ENCODE results near the gene ART3. TPM values are rescaled to one million over a fixed set of nuclear protein-coding genes. Genes with fewer than 3 reads are reported as not detected.
A peak's percentile ranks its signal among the peaks of the same experiment; 100 is the strongest.

The ART3 gene
- total RNA-seq, 4 donors from 2014 or later = 2.9 to 44.4 (median 20.6) TPM

DNA sequence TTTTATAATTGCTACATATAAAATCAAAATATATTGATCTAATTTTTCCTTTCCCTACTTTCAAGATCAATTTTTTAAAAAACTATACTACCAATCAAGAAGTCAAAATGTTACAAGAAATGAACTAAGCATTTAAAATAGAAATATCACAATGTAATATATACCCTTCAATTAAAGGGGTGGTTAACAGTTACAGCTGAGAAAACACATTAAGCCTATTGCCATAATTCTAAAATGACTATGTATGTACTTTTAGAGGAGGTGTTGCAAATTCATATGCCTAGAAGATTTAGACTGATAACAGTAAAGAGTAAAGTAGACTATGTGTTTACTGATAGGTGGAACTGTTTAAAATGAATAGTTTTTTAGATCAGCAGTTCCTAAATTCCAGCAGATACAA, 70.0 kb downstream of the ART3 start:
- no peaks in the 10 kb centered on the region for H3K9me3 ChIP-seq
- no peak for DNase-seq (ENCODE audit: low spot score in 2 of 2)
- H3K4me1 ChIP-seq = peaks cover 0 to 43% (median 15%) of the 10 kb centered on the region in 4 donors
- H3K4me3 ChIP-seq = no peak overlapping the region
- H3K36me3 ChIP-seq = peaks cover 0 to 44% (median 0%) of the 10 kb centered on the region in 3 donors
- no peaks in the 10 kb centered on the region for H3K27me3 ChIP-seq
- no peak for TF ChIP-seq POLR2A (IDR thresholded peaks at IDR 0.05)
- TF ChIP-seq, protein P1, sequence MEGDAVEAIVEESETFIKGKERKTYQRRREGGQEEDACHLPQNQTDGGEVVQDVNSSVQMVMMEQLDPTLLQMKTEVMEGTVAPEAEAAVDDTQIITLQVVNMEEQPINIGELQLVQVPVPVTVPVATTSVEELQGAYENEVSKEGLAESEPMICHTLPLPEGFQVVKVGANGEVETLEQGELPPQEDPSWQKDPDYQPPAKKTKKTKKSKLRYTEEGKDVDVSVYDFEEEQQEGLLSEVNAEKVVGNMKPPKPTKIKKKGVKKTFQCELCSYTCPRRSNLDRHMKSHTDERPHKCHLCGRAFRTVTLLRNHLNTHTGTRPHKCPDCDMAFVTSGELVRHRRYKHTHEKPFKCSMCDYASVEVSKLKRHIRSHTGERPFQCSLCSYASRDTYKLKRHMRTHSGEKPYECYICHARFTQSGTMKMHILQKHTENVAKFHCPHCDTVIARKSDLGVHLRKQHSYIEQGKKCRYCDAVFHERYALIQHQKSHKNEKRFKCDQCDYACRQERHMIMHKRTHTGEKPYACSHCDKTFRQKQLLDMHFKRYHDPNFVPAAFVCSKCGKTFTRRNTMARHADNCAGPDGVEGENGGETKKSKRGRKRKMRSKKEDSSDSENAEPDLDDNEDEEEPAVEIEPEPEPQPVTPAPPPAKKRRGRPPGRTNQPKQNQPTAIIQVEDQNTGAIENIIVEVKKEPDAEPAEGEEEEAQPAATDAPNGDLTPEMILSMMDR (IDR thresholded peaks at IDR 0.05) = no peak
- TF ChIP-seq EP300 (IDR thresholded peaks at IDR 0.05) = no peak
- no peak overlapping the region for H3K27ac ChIP-seq

DNA sequence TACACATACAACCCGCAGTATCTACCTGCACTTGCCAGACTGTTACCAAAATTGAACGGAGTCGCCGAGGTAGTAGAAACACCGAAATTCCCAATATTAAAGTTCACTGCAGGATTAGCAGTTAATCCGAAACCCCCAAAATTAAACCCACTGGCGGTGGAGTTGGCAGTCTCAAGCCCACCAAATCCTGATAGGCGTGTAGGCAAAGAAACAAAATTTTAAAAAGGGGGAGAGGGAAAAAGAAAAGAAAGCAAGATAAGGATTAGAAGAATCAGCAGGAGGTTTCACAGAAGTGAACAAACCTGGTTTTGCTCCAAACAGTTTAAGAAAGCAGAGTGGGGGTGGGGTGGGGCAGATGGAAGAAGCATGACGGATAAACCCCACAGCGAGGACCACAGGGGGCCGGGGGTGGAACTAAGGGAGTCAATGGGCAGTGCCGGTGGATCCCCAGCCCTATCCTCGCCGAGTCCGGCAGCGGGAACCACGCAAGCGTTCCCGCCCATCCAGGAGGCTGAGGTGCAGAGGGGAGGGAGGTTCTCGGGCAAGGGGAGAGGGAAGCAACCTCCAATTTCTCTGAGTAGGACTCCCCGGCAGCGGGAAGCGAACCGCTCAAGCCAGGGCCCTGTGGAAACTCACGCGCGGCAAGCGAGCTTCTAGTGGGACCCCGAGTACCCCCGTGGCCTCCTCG, 73.1 kb downstream of the ART3 start:
- Histone ChIP-seq H3K27me3 (no peaks in the 10 kb centered on the region), H3K9me3 (no peaks in the 10 kb centered on the region), H3K36me3 (peaks cover 0 to 16% (median 0%) of the 10 kb centered on the region in 3 donors), H3K4me1 (peaks cover 0 to 44% (median 15%) of the 10 kb centered on the region in 4 donors), H3K4me3 (peak overlapping the region; percentile 88 to 99 (median 94)), H3K27ac (peak overlapping the region; percentile 79 to 96 (median 92))
- no peak for TF ChIP-seq EP300 (IDR thresholded peaks at IDR 0.05)
- TF ChIP-seq, protein P1 (IDR thresholded peaks at IDR 0.05) = no peak
- no peak for TF ChIP-seq POLR2A (IDR thresholded peaks at IDR 0.05)
- WGBS, 2 donors = 2% methylated on average over 28 to 29 of the region's 31 CpGs
- DNase-seq (ENCODE audit: low spot score in 2 of 2) = peak in 1 of 2 donors; percentile 14

DNA sequence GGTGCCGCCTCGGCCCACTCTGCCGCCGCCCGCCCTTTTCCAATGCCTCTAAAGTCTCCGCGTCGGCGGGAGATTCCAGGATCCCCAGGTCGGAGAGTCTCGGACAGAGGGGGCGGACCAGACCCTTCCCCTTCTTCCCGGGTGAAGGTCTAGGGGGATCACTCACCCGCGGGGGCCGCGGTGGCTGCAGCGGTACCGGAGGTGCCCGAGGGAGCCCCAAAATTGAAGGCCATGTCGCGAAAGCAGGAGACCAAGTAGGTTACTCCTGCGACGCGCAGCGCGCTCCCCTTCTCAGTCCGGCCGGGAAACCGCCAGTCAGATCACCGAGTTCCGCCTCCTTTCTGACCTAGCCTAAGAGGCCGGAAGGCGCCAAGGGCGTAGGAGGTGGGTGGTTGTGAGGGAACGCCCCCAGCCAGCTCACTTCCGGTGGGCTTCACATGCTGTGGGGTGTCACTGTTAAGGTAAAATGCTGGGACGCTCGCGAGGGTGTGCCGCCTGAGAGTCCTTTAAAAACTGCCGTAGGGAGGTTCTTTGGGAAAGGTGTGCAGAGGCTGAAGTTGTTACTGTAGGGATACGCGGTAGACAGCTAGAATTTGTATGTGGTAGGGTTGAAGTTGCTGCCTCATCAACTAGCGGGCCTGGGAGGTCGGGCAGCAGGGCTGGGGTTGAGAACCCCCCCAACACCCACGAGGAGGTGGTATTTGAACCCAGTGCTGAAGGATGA, 73.8 kb downstream of the ART3 start, which contains the start of gene NUP54:
NUP54 (minus strand) TSS at position 256 of the 724 bp plus-strand sequence; CDS start at position 233, 23 bp downstream.
- TF ChIP-seq, protein P1 (IDR thresholded peaks at IDR 0.05) = peak in 1 of 5 experiments; percentile 40
- peak; percentile 76 to 82 for TF ChIP-seq POLR2A (IDR thresholded peaks at IDR 0.05)
- TF ChIP-seq EP300 (IDR thresholded peaks at IDR 0.05) = peak; percentile 75 to 96
- no peaks in the 10 kb centered on the region for H3K27me3 ChIP-seq
- 0% methylated on average over 16 to 28 of the region's 47 CpGs for WGBS, 2 donors

DNA sequence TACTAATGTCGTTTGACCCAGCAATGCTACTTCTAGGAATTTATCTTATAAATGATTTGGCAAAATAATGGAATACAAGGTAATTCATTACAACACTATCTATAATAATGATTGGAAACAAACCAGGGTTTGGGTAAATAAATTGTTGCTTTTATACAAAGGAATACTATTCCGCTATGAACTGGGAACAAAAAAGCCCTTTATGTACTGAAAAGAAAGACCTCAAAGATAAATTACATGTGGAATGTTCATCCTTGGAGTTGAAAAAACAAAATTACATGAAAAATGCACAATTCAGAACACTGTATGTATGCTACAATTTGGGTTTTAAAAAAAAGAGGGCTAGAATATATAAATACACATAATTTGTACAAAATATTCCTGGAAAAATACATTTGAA, 78.8 kb downstream of the ART3 start:
- no peak overlapping the region for H3K27ac ChIP-seq
- peaks cover 0 to 13% (median 0%) of the 10 kb centered on the region in 4 donors for H3K4me1 ChIP-seq
- H3K36me3 ChIP-seq = peaks cover 0 to 7% (median 0%) of the 10 kb centered on the region in 3 donors
- 35 to 51% methylated on average over 2 of the region's 2 CpGs for WGBS, 2 donors
- no peak overlapping the region for H3K4me3 ChIP-seq
- no peaks in the 10 kb centered on the region for H3K27me3 ChIP-seq
- no peaks in the 10 kb centered on the region for H3K9me3 ChIP-seq
- TF ChIP-seq EP300 (IDR thresholded peaks at IDR 0.05) (no peak), POLR2A (IDR thresholded peaks at IDR 0.05) (no peak)
- TF ChIP-seq, protein P1 (IDR thresholded peaks at IDR 0.05) = no peak
- no peak for DNase-seq (ENCODE audit: low spot score in 2 of 2)

More for the DNA sequence above, 73.8 kb downstream of the ART3 start, which contains the start of gene NUP54:
- Histone ChIP-seq H3K27ac (peak within 1 kb of the TSS; percentile 79 to 96 (median 92)), H3K4me1 (peaks cover 0 to 47% (median 15%) of the 10 kb centered on the region in 4 donors), H3K4me3 (peak within 1 kb of the TSS; percentile 88 to 99 (median 94)), H3K9me3 (no peaks in the 10 kb centered on the region), H3K36me3 (peaks cover 0 to 9% (median 0%) of the 10 kb centered on the region in 3 donors)
- DNase-seq (ENCODE audit: low spot score in 2 of 2) = peak; percentile 85 to 87

All from tibial nerve (tissue), 4 donors.